T1000 (cell line): Measurements from ENCODE around the gene SPSB4.
A peak's percentile ranks its signal among the peaks of the same experiment; 100 is the strongest.
"Not testable (repeated sequence)": the region's sequence is repeated elsewhere in the genome, so short reads cannot be mapped to it uniquely, and the experiment has no call there.

Source experiments
- DNase-seq: peaks from one replicate; lab custom pipeline; 2025; ENCODE audit warnings: mixed read lengths; lab: John Stamatoyannopoulos, UW

Gene SPSB4

DNA sequence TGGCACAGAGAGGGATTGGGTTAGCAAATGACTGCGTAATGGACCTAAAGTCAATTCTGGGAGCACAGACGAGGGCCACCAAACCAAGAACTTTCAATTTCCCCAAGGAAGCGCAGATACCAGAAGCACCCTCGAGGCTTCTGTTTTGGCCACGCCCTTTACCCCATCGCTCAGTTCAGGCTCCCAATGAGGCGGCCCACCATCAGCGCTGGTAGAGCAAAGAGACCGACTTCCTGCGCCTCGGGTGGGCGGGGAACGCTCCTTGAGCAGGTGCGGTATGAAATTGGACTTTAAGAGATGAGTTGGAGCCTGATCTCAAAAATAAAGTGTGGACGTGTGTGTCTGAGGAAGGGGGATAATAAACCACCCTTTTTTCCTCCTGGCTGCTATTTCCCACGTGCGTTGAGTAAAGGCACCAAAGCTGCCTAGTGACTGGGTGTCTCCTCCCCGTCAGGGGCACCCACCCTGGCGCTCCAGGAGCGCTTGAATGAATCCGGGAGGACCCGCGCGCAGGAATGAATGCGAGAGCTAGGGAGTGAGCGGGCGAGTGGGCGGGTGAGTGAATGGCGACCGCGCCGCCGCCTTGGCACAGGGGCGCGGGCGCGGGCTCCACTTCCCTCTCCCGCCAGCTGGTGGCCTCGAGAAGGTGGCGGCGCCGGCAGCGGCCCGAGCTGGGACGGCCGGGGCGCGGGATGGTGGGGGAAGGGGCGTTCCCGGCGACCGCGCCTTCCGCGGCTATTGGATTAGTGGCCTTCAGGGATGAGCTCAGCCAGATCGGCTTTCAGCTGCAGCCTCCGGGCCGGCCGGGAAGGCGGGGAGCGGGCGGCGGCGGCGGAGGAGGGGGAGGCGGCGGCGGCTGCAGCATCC, at the start of gene SPSB4:
Gene SPSB4 (plus strand): TSS at position 772 of the 867 bp plus-strand sequence. CDS start 14,758 bp downstream, outside the sequence.
- DNase-seq, result peak; percentile 65

DNA sequence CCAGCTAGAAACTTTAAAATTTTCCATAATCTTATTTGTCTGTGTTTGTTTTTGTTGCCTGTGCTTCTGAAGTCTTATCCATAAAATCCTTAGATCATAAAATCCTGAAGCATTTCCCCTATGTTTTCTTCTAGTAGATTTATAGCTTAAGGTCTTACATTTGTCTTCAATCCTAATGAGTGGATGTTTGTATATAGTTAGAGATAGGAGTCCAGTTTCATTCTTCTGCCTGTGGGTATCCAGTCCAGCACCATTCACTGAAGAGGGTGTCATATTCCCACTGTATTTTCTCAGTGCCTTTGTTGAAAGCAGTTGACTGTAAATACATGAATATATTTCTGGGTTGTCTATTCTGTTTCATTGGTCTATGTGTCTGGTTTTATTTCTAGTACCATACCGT, 44.8 kb upstream of the SPSB4 start:
- DNase-seq, result no peak

DNA sequence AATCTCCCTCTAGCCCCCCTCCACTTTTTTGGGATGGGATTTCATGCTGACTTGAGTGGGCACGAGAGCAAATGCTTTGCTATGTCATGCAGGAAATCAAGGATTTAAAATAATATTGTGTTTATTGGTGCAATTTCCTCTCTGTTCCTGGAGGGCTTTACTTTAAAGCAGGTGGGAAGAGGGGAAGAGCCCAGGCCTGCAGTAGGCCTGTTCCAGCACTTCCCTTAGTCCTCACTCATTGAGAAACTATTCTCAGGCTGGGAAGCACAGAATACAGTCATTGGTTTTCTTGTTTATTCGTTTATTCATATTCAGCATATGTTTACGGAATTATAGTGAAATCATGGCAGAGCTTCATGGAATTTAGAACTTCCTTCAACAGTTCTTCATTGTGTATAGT, 41.7 kb upstream of the SPSB4 start:
- no peak for DNase-seq

DNA sequence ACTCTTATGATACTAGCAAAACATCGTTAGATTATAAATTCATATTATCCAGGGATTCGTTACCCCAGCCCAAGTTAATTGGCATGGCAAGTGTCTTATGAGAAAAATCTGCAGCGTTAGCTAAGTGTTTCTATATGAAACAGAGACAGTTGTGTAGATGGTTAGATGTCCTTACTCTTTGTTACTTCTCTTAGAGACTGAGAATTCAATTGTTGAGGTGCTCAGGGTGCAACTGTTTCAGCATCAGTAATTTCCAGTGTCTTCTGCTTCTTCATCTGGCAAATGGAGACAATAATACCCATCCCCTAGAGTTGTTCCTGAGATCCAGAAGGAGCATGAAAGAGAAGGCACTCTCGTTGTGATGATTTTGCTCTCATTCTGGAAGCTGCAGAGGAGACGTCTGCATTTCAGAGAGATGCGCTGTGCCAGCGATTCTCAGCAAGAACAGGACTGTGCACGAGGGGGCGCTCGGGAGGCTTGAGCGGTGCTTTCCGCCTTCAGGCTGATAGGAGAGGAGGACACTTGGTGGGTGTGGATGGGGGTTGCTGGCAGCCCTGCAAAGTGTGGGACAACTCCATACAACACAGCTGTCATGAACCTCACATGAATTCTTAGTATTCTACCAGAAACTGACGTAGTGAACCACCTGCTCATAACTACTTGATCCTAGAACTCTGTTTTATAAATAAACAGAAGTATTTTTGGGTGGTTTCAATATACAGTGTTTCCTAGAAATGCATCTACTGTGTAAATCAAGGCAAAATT, 39.7 kb upstream of the SPSB4 start:
- no peak for DNase-seq

DNA sequence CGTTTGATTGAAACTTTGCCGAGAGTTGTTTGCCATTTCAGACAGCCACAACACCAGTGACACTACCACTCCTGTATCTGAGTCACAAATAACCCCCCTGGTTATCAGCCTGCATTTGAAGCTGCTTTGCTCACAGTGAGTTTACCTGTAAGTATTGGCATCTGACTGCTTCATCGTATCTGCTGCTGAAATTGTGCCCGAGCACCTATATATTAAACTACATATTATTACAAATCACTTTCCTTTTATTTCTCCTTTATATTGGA, 39.2 kb upstream of the SPSB4 start:
- no peak for DNase-seq

DNA sequence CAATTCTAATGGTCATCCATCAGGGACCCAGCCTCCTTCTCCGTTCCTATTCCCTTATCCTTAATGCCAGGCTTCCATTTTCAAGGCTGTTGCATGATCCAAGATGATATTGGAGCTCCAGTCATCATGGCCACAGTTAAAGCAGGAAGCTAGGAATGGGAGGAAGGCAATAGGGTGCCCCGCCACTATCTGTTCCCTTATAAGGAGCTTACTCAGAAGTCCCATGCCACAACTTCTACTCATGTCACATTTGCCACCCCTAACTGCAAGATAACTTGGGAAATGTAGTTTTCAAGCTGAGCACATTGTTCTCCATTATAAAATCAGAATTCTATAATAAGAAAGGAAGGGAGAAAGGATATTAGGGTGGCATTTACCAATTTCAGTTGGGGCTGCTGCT, 38.6 kb upstream of the SPSB4 start:
- DNase-seq, result no peak

DNA sequence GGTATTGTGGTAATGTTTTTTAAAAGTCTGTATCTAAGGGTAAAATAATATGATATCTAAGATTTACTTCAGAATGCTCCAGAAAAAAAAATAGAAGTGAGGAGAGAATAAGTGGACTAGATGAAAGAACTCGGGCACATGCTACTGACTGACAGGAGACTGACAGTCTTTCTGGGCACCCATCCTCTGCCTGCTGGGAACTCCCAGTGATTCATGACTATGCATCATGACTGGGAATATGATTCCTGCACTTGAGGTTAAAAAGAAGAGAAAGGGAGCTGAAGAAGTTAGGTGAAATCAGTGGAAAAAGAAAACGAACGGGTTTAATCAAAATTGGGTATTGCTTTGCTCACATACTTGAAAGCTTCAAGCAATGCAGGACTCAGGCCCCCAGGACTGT, 35.7 kb upstream of the SPSB4 start:
- no peak for DNase-seq

DNA sequence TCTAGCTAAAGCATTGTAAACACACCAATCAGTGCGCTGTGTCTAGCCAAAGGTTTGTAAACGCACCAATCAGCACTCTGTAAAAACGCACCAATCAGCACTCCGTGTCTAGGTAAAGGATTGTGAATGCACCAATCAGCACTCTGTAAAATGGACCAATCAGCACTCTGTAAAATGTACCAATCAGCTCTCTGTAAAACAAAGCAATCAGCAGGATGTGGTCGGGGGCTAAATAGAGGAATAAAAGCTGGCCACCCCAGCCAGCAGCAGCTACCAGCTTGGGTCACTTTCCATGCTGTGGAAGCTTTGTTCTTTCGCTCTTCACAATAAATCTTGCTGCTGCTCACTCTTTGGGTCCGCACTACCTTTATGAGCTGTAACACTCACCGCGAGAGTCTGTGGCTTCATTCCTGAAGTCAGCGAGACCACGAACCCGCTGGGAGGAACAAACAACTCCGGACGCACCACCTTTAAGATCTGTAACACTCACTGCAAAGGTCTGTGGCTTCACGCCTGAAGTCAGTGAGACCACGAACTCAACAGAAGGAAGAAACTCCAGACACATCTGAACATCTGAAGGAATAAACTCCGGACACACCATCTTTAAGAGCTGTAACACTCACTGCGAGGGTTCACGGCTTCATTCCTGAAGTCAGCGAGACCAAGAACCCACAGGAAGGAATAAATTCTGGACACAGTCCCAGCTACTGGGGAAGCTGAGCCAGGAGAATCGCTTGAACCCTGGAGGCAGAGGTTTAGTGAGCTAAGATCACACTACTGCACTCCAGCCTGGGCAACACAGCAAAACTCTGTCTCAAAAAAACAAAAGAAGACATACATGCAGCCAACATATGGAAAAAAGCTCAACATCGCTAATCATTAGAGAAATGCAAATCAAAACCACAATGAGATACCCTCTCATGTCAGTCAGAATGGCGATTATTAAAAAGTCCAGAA, 33.5 kb upstream of the SPSB4 start:
- DNase-seq, result not testable (repeated sequence)

DNA sequence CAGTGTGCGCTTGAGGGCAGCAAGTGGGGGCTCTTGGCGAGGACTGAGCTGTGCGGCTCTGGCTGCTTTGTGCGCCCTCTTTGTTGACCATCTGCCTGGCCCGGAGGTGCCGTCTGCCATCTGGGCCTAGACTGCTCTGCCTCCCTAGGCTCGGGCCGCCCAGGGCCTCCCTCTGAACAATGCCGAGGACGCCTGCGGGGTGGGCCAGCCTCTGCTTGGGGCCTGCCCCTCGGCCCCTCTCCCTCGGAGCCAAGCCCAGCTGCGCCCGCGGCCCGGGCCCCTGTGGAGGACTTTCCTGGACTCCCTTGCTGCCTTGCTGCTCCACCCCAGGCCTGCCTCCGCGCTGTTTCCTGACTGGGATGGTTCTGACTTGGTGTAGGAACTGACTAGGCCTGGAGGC, 31.9 kb upstream of the SPSB4 start:
- DNase-seq, result no peak

DNA sequence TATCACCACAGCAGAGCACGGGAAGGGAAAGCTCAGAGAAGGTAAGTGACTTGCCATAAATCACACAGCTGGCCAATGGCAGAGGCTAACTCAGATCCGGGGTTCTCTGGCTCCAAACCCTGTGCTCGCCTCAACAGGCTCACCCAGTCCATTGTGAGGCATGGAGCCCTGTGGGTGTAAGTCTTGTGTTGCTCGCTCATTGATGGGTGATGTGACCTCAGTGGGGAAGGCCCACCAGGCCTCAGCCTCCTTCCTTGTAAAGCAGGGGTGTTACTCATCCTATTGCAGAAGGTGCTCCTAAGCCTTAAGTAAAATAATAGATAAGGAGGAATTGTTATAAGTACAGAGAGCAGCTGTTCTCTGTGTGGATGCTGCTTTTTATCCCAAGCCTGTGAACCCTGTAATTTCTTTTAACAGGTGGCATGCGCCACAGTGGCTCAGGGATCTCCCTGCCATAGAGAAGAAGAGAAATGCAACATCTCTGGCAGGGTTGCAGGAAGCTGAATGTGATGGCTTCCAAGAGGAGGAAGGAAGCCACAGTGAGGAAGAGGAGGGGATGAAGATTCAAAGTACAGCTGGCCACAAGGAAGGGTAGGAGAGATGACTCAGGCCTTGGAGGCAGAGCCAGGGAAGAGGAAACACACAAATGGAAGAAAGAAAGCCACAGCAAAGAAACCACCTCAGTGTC, 30.9 kb upstream of the SPSB4 start:
- no peak for DNase-seq

DNA sequence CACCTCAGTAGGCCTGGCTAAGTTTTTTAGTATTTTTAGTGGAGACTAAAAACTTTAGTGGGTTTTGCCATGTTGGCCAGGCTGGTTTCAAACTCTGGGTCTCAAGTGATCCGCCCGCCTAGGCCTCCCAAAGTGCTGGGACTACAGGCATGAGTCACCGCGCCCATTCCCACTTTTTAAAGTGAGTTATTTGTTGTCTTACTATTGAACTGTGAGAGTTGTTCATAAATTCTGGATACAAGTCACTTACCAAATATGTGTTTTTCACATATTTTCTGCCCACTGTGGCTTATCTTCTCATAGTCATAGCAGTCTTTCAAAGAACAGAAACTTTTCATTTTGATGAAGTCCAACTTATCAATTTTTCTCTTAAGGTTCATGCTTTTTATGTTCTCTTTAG, 29.9 kb upstream of the SPSB4 start:
- DNase-seq, result no peak

DNA sequence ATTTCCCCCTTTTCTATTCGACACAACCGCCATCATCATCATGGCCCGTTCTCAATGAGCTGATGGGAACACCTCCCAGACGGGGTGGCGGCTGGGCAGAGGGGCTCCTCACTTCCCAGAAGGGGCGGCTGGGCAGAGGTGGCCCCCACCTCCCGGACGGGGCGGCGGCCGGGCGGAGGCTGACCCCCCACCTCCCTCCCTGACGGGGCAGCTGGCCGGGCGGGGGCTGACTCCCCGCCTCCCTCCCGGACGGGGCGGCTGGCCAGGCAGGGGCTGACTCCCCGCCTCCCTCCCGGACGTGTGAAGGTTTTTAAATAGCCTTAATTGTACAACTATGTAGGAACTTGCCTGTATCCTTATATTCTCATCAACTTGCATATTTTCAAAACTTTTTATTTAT, 20.9 kb upstream of the SPSB4 start:
- no peak for DNase-seq

DNA sequence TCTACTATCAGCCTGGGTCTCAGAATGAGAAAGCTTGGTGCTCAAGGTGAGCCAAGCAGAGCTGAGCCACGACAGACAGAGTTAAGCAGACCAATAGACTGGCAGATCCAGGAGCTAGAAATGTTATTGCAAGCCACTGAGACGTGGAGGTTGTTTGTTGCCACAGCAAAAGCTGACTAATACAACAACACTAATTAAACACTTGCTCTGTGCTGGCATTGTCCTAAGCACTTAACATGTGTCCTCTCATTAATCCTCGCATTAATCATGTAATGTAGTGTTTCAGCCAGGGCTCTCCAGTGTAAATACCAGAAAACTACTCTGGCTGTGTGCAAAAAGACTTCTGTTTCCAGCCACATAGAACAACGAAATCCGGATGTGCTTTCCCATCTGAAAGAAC, 11.6 kb upstream of the SPSB4 start:
- DNase-seq, result no peak

DNA sequence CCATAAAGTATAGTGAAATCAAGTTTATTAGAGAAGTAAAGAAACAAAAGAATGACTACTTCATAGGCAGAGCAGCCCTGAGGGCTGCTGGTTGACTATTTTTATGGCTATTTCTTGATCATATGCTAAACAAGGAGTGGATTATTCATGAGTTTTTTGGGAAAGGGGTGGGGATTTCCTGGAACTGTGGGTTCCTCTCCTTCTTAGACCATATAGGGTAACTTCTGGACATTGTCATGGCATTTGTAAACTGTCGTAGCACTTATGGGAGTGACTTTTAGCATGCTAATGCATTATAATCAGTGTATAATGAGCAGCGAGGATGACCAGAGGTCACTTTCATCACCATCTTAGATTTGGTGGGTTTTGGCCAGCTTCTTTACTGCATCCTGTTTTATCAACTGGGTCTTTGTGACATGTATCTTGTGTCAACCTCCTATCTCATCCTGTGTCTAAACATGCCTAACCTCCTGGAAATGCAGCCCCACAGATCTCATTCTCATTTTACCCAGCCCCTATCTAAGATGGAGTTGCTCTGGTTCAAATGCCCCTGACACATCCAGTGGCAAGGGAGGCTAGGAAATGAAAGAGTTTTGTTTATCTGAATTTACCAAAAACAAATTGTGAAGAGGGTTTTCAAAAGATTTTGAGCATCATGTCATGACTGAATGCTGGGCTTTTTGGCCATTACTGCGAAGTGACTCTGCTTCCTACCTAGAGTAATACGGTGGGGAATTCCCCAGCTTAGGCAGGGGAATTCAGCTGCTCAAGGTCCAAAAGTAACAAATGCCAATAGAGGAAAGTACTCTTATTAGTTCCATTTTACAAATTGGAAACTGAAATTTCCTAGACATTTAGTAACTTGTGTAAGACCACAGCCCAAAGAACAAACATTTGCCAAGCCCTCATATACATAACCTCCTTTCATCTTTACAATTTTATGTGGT, 6.2 kb upstream of the SPSB4 start:
- no peak for DNase-seq

DNA sequence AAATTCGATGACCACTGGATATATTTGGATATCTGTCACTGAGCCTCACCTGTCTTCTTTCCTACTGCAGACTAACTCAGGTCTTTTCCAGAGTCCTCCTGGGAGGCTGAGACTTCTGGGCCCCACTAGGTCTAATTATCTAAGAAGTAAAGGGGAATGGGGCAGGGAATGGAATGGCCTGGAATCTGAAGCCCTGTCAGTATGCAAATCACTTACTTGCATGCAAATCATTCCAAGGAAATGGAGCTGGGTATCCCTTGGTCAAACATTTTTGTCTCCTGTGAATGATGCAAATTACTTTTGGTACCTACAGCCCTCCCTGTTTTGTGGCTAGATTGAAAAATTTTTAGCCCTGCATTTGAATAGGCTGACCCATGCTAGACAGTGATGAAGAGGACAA, 5.3 kb upstream of the SPSB4 start:
- no peak for DNase-seq

DNA sequence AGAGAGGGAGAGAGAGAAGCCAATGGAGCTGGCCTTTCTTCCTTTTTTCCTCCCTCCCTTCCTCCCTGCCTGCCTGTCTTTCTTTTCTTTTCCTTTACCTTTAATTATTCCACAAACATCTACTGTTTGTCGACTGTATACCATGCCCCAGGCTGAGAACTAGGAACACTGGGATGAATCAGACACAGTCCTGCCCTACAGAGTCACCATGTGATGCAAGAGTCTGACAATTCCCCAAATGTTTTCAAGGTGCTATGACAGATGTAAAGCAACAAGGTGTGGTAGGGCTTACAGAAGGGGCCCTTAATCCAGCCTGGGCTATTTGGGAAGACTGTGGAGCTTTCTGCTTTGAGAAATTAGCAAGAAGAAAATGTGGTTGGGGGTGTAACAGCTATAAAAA, 4.0 kb upstream of the SPSB4 start:
- no peak for DNase-seq

DNA sequence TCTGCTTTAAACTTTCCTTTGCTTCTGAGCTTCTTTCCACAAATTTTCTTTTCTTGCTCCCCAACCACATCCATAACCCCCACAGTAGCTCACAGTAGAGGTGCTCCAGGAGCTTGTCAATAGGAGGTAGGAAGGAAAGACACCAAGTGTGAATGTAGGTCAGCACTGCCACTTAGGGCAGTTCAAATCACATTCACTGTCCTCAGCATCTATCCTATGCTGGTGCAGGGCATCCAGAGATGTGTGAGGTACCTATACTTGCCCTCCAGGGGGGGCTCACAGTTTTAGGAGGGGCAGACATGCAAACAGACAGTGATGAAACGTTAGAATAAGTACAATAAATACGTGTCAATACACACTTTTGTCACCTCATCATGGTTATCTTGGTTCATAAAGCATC, 1.5 kb upstream of the SPSB4 start:
- no peak for DNase-seq

DNA sequence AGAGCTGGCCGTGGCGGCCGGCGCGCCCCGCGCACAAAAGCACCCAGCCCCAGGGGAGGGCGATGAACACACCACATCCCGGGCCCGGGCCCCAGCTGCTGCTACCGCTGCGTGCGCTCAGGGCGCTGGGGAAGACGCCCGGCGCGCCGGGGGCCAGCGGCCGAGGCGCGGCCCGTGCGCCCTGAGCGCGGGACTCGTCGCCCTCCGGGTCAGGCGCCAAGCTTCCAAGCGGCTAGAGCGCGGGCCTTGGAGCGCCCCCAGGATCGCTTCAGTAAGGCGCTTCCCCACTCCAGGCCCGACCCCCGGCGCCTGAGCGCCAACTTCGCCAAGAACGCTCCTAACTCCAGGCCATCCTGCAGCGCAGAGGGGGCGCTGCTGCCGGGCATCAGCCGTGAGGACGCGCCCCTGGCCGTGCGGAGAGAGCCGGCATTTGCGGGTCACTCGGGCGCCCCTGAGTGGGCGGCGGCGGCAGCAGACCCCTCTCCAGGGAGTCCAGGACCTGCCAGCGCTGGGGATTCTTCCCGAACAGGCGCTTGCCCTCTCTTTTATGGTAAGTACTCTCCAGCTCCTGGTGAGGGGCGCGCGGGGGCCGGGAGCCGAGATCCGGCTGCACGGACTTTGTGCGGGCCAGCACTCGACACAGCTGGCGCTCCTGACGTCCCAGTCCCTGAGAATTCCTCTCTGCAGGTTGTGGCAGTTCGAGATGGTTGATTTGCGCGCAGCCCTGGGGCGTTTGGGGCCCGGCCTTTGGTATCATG, 475 bp downstream of the SPSB4 start:
- DNase-seq, result no peak

DNA sequence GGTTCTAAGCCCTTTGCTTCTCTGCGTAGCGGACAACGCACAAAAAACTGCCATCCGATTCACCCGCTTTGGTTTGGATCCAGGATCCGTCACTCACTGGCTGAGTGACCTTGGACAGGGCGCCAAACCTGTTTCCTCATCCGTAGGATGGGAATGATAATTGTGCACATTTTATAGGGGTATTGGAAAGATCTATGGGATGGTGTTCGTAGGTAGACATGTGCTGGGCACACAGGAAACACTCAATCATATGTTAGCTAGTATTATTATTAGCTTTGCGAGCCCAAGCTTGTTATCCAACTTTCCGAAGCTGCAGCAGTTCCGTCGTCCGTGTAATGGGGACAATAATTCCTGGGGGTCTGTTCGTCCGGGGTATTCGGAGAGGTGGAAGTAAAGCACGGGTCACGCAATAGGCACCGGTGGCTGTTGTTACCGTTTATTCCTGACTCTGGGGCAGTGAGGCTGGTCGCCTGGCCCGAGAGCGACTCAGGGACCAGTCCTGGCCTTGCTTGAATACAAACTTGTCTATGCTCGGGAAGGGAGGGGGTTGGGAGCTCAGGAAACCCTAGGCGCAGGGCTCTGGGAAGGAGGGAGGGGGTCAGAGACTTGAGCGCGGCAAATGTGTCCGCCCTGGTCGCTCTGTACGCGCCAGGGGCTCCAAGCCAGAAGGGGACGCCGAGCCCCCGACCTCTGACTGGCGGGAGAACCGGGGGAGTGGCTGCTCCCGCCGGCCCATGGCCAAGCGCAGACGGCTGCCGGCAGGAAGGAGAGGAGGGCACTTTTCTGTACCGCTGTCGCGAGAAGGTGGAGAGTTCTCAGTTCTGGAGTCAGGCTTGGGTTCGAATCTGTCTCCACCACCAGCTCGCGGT, 1.3 kb downstream of the SPSB4 start:
- DNase-seq, result no peak
